Fibroblast of lung (primary cell): ENCODE data around the gene GLYATL3. TPM values are rescaled to one million over a fixed set of nuclear protein-coding genes. Genes with fewer than 3 reads are reported as not detected.

Experiments used
- DNase-seq, 2 donors: peaks; one replicate each; pipeline versions ENCODE4 v3.0.0 to v3.0.0-alpha.2; 2010; ENCODE audit warnings: low read depth in 2 of 2
- H2AFZ ChIP-seq: 2 replicates; pipeline ENCODE4 v1.5.1; 2012; ENCODE audit warnings: low read length, control low read depth, inconsistent platforms
- H3K27ac ChIP-seq: 2 replicates; pipeline ENCODE4 v1.5.1; 2011; ENCODE audit warnings: low read length, control low read depth; ENCODE audit not compliant: insufficient read depth
- H3K27me3 ChIP-seq: 2 replicates; pipeline ENCODE4 v1.5.1; 2011; ENCODE audit warnings: mild to moderate bottlenecking, low read length; ENCODE audit not compliant: control insufficient read depth, insufficient read depth
- H3K36me3 ChIP-seq: 2 replicates; pipeline ENCODE4 v1.5.1; 2011; ENCODE audit warnings: low read length; ENCODE audit not compliant: control insufficient read depth, insufficient read depth
- H3K4me1 ChIP-seq: 2 replicates; pipeline ENCODE4 v1.5.1; 2011; ENCODE audit warnings: low read length; ENCODE audit not compliant: control insufficient read depth, insufficient read depth; ENCODE audit errors: extremely low read depth
- H3K4me2 ChIP-seq: 2 replicates; pipeline ENCODE4 v1.5.1; 2011; ENCODE audit warnings: low read length, control low read depth; ENCODE audit not compliant: insufficient read depth; ENCODE audit errors: extremely low read depth
- H3K4me3 ChIP-seq, 4 experiments: fragments of 200-600 bp in 1 of 4; sonication (generic) in 1 of 4; replicated peaks in 1 of 4; 2 replicates each; pipeline ENCODE4 v1.5.1; 2011 to 2016; ENCODE audit warnings: low read length in 4 of 4, low read depth in 3 of 4, mild to moderate bottlenecking in 3 of 4, control low read depth in 2 of 4, inconsistent platforms in 1 of 4, mixed read lengths in 1 of 4; ENCODE audit not compliant: insufficient read depth in 1 of 4; ENCODE audit errors: control extremely low read depth in 1 of 4
- H3K79me2 ChIP-seq: 2 replicates; pipeline ENCODE4 v1.5.1; 2012; ENCODE audit warnings: mild to moderate bottlenecking, low read length, inconsistent platforms; ENCODE audit not compliant: control insufficient read depth, insufficient read depth
- H3K9ac ChIP-seq: 2 replicates; pipeline ENCODE4 v1.5.1; 2011; ENCODE audit warnings: mild to moderate bottlenecking, low read length, control low read depth; ENCODE audit not compliant: insufficient read depth
- H3K9me3 ChIP-seq: 2 replicates; pipeline ENCODE4 v1.5.1; 2012; ENCODE audit warnings: low read depth, low read length; ENCODE audit not compliant: control insufficient read depth, insufficient read depth
- H4K20me1 ChIP-seq: 2 replicates; pipeline ENCODE4 v1.5.1; 2011; ENCODE audit warnings: low read length; ENCODE audit not compliant: control insufficient read depth, insufficient read depth; ENCODE audit errors: extremely low read depth
- CTCF ChIP-seq, 2 donors: IDR thresholded peaks in 1 of 2; conservative IDR thresholded peaks in 1 of 2; 1 replicate in 1 of 2; 2 replicates in 1 of 2; pipeline ENCODE4 v1.5.1; 2011 to 2012; ENCODE audit warnings: low read length in 2 of 2, control low read depth in 1 of 2, inconsistent platforms in 1 of 2, low read depth in 1 of 2, mild to moderate bottlenecking in 1 of 2
- EZH2 ChIP-seq: IDR thresholded peaks from 2 replicates; pipeline ENCODE4 v1.5.1; 2012; ENCODE audit warnings: low read length, control low read depth, mild to moderate bottlenecking; ENCODE audit errors: missing control alignments
- polyA plus RNA-seq, 2 donors: library from polyadenylated mRNA; depleted of rRNA in 1 of 2; stranded (reverse) in 1 of 2; unstranded in 1 of 2; fragments of >200 nt; gene quantifications; 2 replicates each; pipeline ENCODE4 v1.2.1, GENCODE V29; 2011 to 2012; ENCODE audit warnings: missing spikeins in 1 of 2
- total RNA-seq: library from RNA; depleted of rRNA; stranded (reverse); fragments of >200 nt; gene quantifications from 2 replicates; pipeline ENCODE4 v1.2.1, GENCODE V29; 2014

GLYATL3 gene
- total and polyA plus RNA-seq, 2 donors (not counting 1 experiment from before 2014, with no cell fraction given): not detected

GRCh38 chr6:49541936-49542335 is 42.2 kb downstream of the GLYATL3 start:
- Histone ChIP-seq H3K27ac (no peak overlapping the region), H2AFZ (no peak overlapping the region), H3K9me3 (no peaks in the 10 kb centered on the region), H3K4me2 (no peak overlapping the region), H3K79me2 (no peaks in the 10 kb centered on the region), H3K4me3 (no peak overlapping the region), H4K20me1 (no peaks in the 10 kb centered on the region), H3K9ac (no peak overlapping the region), H3K4me1 (no peaks in the 10 kb centered on the region), H3K36me3 (no peaks in the 10 kb centered on the region), H3K27me3 (no peaks in the 10 kb centered on the region)
- DNase-seq: peak in 1 of 2 donors; percentile 49
- no peak for TF ChIP-seq CTCF (conservative IDR thresholded peaks at IDR 0.05 in 1 of 2, IDR thresholded peaks at IDR 0.05 in 1 of 2; ENCODE audit: low read depth in 1 of 2, low read length in 2 of 2)
- TF ChIP-seq EZH2: no peak

- H3K4me1 ChIP-seq: no peaks in the 10 kb centered on the region
- no peak overlapping the region for H2AFZ ChIP-seq
- no peak for DNase-seq
- no peak overlapping the region for H3K4me3 ChIP-seq
- no peaks in the 10 kb centered on the region for H3K27me3 ChIP-seq
- no peak overlapping the region for H3K9ac ChIP-seq
- H3K27ac ChIP-seq: no peak overlapping the region
- H3K36me3 ChIP-seq: no peaks in the 10 kb centered on the region
- TF ChIP-seq EZH2 (no peak), CTCF (conservative IDR thresholded peaks at IDR 0.05 in 1 of 2, IDR thresholded peaks at IDR 0.05 in 1 of 2; ENCODE audit: low read depth in 1 of 2, low read length in 2 of 2) (no peak)
- no peaks in the 10 kb centered on the region for H3K79me2 ChIP-seq
- H3K4me2 ChIP-seq: no peak overlapping the region
- no peaks in the 10 kb centered on the region for H4K20me1 ChIP-seq
- no peaks in the 10 kb centered on the region for H3K9me3 ChIP-seq
Observed at GRCh38 chr6:49543087-49543858, 43.5 kb downstream of the GLYATL3 start.

GRCh38 chr6:49546331-49546730 is 46.6 kb downstream of the GLYATL3 start:
- H3K4me2 ChIP-seq: no peak overlapping the region
- H3K36me3 ChIP-seq: no peaks in the 10 kb centered on the region
- TF ChIP-seq EZH2: no peak
- TF ChIP-seq CTCF (conservative IDR thresholded peaks at IDR 0.05 in 1 of 2, IDR thresholded peaks at IDR 0.05 in 1 of 2; ENCODE audit: low read depth in 1 of 2, low read length in 2 of 2): no peak
- no peaks in the 10 kb centered on the region for H3K4me1 ChIP-seq
- no peak overlapping the region for H2AFZ ChIP-seq
- peaks cover 8% of the 10 kb centered on the region for H3K27me3 ChIP-seq
- no peak overlapping the region for H3K4me3 ChIP-seq
- DNase-seq: no peak
- no peak overlapping the region for H3K27ac ChIP-seq
- H3K9ac ChIP-seq: no peak overlapping the region
- H4K20me1 ChIP-seq: no peaks in the 10 kb centered on the region
- H3K9me3 ChIP-seq: no peaks in the 10 kb centered on the region
- no peaks in the 10 kb centered on the region for H3K79me2 ChIP-seq
